GM10248 (cell line): ENCODE measurements around the gene CLEC16A.

Experiments used
- CTCF ChIA-PET: fragments of 300-600 bp; sonication (Branson Sonifier 250); formaldehyde crosslinking; extraction: SDS; loops from one replicate; lab custom pipeline; 2021; ENCODE audit warnings: antibody characterized with exemption; lab: Yijun Ruan, JAX
- POLR2A ChIA-PET: fragments of 350-650 bp; sonication (Branson Sonifier 250); formaldehyde crosslinking; extraction: SDS; loops from one replicate; lab custom pipeline; 2020; ENCODE audit warnings: antibody characterized with exemption; lab: Yijun Ruan, JAX
- DNase-seq: peaks from one replicate; pipeline ENCODE4 v3.0.0; 2012; ENCODE audit errors: extremely low spot score
- TF ChIP-seq, protein P1 (sequence below): IDR thresholded peaks from 2 replicates; pipeline ENCODE4 v1.5.1; 2012; ENCODE audit warnings: mild to moderate bottlenecking, low read depth; ENCODE audit errors: extremely low read depth, missing control alignments, control extremely low read depth

Gene CLEC16A

DNA sequence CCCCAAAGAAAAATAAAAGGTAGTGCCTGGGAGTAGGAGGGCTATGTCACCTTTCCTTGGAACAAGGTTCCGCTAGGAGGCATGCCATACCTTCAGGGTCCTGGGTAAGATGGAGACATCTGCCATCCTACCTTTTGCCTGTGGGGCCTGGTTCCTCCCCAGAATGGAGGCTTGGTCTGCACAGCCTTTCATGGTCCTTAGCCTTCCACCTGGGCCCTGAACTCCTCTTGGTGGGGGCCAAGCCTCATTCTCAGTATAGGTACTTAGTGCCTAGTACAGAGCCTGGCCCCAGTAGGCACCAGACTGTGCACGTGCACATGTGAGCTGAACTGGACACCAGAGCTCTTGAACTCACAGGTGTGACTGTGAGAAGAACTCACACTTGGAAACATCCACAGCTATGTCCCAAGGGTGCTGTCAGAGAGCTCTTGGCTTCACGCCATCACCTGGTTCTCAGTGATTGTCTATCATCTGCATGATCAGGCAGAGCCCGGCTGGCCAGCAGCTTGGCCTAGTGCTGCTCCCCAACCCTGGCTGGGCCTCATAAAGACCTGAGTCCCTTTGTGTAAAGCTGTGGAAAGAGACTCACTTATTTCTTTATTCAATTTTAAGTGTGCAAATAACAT lies 168.5 kb downstream of the CLEC16A start:
- ChIA-PET CTCF (interaction anchor here (0.8 to 1.4 kb wide), 7 partner anchors 13 to 149 kb away, joined by 3 read pairs; no protein-coding TSS in a partner anchor), POLR2A (interaction anchor here (1.2 to 1.4 kb wide), 2 partner anchors 142 to 149 kb away, joined by 3 to 6 read pairs; no protein-coding TSS in a partner anchor)
- TF ChIP-seq, protein P1, sequence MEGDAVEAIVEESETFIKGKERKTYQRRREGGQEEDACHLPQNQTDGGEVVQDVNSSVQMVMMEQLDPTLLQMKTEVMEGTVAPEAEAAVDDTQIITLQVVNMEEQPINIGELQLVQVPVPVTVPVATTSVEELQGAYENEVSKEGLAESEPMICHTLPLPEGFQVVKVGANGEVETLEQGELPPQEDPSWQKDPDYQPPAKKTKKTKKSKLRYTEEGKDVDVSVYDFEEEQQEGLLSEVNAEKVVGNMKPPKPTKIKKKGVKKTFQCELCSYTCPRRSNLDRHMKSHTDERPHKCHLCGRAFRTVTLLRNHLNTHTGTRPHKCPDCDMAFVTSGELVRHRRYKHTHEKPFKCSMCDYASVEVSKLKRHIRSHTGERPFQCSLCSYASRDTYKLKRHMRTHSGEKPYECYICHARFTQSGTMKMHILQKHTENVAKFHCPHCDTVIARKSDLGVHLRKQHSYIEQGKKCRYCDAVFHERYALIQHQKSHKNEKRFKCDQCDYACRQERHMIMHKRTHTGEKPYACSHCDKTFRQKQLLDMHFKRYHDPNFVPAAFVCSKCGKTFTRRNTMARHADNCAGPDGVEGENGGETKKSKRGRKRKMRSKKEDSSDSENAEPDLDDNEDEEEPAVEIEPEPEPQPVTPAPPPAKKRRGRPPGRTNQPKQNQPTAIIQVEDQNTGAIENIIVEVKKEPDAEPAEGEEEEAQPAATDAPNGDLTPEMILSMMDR = no peak
- DNase-seq = no peak

DNA sequence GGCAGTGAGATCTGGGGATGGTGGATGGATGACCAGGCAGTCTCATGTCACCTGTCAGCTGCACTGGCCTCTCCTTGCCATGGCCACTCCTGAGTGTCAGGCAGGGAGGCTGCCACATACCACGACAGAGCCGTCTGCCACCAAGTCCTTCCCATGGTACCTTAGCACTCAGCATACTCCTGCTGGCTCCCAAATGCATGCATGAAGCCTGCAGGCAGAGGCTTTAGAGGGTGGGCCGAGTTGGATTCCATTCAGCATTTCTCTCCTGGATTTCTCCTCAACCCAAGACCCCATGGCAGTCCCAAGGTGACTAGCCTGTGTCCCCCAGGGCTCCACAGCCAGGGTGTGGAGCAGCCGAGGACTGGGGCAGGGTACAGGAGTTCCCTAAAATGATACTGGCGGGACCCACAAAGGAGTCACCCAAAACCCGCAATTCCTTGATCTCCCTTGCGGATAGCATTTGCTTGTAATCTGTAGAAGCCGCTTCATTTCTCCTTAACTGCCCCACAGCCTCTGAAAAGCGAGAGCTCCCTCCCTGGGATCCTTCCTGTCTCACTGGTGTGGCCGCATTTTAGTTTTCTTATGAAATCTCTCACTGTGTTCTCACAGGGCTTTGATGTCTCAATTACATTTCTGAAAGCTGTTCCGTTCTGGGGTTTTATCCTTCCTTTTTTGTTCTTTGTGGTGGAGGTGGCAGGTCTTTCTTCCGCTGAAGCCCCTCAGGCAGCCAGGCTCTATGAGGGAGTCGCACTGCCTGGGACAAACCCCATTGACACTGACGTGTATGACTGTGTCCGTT lies 170.2 kb downstream of the CLEC16A start:
- DNase-seq = no peak
- TF ChIP-seq, protein P1 = no peak
- POLR2A ChIA-PET = interaction anchor here (1.2 kb wide), 1 partner anchor 9 kb away, joined by 4 read pairs; no protein-coding TSS in a partner anchor
- CTCF ChIA-PET = interaction anchor here (1.2 kb wide), 1 partner anchor 150 kb away, joined by 3 read pairs; no protein-coding TSS in a partner anchor

DNA sequence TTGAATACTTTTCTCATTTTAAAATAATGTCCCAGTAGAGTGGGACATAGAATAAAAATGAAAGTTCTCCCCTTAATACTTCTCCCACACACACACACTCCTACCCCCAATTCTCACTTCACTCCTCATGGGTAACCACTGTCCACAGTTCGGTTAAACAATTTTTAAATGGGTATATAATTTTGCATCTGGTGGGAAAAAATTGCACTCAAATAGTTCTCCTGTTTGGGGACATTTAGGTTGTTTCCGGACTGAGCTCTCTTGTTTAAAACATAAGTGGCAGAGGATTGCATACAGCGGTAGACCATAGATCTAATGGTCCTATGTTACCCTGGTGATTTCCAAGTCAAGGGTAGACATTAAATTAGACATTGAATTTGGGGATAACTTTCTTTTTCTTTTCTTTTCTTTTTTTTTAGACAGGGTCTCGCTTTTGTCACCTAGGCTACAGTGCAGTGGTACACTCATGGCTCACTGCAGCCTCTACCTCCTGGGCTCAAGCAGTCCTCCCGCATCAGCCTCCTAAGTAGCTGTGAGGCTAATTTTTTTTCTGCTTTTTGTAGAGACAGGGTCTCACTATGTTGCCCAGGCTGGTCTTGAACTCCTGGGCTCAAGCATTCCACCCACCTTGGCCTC lies 173.3 kb downstream of the CLEC16A start:
- DNase-seq = no peak
- CTCF ChIA-PET = no interaction called here
- POLR2A ChIA-PET = interaction anchor here (0.6 kb wide), 1 partner anchor 22 kb away, joined by 3 read pairs; no protein-coding TSS in a partner anchor
- TF ChIP-seq, protein P1 = no peak

DNA sequence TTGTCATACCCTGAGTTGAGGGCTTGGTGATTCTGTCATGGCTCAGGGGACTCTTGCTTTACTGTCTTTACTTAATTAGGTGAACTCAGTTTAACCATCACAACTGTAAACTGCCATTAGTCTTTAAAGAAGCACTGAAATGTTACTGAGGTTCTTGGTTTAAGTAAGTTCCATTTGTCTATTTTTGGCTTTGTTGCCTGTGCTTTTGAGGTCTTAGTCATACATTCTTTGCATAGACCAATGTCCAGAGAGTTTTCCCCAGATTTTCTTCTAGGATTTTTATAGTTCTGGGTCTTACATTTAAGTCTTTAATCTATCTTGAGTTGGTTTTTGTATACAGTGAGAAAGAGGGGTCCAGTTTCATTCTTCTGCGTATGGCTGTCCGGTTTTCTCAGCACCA lies 174.1 kb downstream of the CLEC16A start:
- DNase-seq = no peak
- ChIA-PET POLR2A (no interaction called here), CTCF (no interaction called here)
- TF ChIP-seq, protein P1 = no peak

DNA sequence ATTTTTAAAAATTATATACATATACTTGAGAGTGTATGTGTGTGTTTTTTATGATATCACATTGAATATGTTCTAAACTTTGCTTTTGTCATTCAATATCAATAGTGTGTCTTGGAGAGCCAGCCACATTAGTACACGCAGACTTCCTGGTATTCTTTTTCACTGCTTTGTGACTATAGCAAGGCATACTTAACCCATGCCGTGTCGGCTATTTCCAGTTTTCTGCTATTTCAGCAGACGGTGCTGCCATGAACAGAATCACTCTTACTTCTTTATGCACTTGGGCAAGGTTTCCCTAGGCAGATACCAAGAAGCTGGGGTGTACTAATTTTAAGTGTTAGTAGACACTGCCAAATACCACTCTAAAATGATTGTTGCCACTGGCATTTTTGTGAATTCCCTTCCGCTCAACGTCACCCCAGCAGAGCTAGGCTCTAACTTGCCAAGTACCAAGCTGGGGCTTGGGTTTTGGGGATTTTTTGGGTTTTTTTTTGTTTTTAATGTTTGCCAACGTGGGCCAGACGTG lies 176.8 kb downstream of the CLEC16A start:
- no peak for DNase-seq

More for the DNA sequence above, 176.8 kb downstream of the CLEC16A start:
- TF ChIP-seq, protein P1 = no peak
- CTCF ChIA-PET = interaction anchor here (0.7 kb wide), 1 partner anchor 13 kb away, joined by 3 read pairs; no protein-coding TSS in a partner anchor
- POLR2A ChIA-PET = no interaction called here
